HG02763 (cell line): Measurements from ENCODE around the gene GNPTAB.
A peak's percentile ranks its signal among the peaks of the same experiment; 100 is the strongest.

Experiments used
- ATAC-seq: cut with Tn5 transposase; IDR thresholded peaks from one replicate; pipeline ENCODE4 v1.9.1; 2021; ENCODE audit warnings: mild to moderate bottlenecking, moderate library complexity; ENCODE audit not compliant: unreplicated experiment

Gene GNPTAB

DNA sequence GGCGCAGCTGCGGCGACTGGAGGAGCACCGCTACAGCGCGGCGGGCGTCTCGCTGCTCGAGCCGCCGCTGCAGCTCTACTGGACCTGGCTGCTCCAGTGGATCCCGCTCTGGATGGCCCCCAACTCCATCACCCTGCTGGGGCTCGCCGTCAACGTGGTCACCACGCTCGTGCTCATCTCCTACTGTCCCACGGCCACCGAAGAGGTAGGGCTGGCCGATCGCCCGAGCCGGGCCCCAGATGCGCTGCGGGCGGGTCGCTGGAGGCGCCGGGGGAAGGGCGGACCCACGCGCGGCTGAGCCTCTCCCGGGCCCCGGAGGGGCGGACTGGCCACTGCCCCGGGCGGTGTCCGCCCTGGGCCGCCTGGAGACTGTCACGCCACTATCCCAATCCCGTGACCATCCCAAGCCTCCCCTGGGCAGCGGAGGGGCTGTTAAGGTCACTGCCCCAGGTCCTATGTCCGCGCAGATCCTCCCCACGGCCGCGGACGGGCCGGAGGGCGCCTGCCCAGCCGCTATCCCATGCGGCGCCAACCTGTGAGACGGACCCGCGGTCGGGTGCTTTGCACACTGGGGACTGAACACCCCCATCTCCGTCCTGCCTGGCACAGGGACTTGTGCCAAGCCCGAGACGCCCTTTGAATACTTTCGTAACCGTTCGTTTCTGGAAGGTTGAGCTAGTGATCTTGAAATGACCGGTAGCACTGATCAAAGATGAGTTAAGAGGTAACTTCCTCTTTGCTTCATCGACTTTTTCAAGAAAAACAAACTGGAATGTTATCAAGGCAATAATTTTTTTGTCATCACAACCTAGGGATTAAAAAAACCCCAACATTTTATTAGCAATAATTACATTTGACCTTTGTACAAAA, 132.6 kb downstream of the GNPTAB start:
- peak; percentile 24 for ATAC-seq

GRCh38 chr12:101697197-101697929, 133.4 kb downstream of the GNPTAB start, which contains the start of gene CHPT1:
TSS of gene CHPT1 (plus strand) at chr12:101697640. CDS start at chr12:101697862, 222 bp downstream.
- ATAC-seq = peak; percentile 62

DNA sequence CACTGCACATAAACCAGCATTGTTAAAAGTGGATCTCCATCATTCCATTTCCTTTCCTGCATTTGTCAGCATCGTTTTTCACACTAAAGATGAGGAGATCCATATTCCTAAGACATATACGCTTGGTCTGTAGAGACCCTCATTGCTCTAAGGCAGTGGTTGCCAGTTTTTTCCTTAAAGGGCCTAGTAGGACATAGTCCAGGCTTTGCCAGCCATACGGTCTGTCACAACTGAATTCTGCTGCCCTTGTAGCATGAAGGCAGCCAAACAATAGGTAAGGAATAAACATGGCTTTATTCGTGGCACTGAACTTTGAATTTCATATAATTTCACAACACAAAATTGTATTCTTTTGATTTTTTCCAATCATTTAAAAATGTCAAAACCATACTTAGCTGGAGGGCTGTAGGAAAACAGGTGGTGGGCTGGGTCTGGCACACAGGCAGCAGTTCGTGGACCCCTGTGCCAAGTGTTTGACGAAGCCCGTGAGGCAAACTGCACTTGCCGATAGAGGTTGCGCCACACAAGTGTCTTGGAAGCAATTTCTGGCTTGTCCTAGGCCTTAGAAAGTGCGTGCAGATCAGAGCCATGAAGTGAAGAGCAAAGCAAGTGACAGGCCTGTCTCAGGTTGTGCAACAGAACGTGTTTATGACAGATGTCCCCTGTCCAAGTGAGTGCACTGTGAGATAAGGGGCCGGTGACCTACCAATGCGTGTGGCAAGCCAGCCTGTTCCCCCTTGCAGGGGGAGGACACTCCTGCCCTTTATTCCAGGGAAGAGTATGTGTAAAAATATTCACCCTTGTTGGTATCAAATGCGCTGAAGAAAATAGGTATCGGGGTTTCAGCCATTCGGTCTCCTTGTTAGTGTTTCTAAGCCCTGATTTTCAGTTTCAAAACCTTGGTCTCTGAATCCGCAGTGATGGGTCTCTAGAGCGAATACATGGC, 134.2 kb downstream of the GNPTAB start:
- ATAC-seq = no peak

DNA sequence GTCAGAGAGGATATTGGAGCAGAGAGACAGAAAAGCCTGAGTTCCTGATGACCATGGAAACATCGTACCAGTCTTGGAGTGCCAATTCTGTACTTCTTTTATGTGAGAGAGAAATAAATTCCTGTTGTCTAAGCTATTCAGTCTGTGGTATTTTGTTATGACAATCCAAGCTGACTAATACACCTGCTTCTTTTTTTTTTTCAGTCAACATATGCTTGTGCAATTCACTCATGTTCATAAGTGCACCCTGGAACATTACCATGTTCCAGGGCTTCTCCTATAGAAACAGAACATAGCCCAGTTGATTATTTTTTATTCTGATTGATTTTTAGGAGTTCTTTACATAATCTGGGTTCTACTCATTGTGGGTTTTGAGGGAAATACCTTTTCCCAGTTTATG, 135.1 kb downstream of the GNPTAB start:
- ATAC-seq = no peak
